Measurements from ENCODE around the gene CAPS. TPM values are rescaled to one million over a fixed set of nuclear protein-coding genes. Genes with fewer than 3 reads are reported as not detected.
"Not testable (repeated sequence)": the region's sequence is repeated elsewhere in the genome, so short reads cannot be mapped to it uniquely, and the experiment has no call there.

The CAPS gene
- total RNA-seq, 1 experiment from 2014 or later: 3.7 TPM

DNA sequence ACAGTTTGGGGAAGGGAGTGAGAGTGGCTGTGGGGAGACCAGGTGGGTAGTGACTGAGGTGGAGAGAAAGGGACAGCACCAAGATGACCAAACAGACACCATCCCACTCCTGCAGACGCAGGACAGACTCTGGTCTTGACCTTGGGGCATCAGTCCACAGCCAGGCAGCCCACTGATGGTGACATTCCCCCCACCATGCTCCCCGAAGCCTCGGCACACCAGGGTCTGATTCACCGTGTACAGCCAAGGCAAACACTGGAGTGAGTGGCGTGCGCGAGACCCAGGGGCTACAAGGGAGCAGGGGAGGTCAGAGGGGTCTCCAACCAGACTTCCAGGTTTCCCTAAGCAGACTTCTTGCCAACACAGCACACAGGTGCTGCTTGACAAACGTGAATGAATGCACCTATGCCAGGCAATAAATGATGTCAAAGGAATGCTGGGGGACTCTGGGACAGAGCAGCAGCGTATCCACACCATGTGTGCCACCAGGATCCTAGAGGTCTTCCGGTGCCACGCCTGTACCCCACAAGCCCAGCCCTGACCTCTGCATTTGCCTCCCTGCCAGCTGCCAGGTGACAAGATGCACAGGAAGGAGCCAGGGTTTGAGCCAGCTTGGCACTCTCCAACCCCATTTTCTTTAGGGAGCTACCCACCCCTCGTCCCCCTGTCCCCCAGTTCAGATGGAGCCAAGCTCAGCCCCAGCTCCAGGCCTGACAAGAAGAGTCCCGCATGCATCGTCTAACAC lies 45.4 kb downstream of the CAPS start:
- in situ Hi-C loops (cut with HindIII; ENCODE audit: low pct_unique_long_range_greater_than_20kb, low sequenced_read_pairs): no loop called here
- DNase-seq (ENCODE audit: low read depth, low spot score): no peak

GRCh38 chr19:5960005-5961001 lies 46.2 kb downstream of the CAPS start:
- in situ Hi-C loops (cut with HindIII; ENCODE audit: low pct_unique_long_range_greater_than_20kb, low sequenced_read_pairs): no loop called here
- DNase-seq (ENCODE audit: low read depth, low spot score): no peak

GRCh38 chr19:5961641-5961968 lies 47.6 kb downstream of the CAPS start:
- in situ Hi-C loops (cut with HindIII; ENCODE audit: low pct_unique_long_range_greater_than_20kb, low sequenced_read_pairs): not testable (repeated sequence)

DNA sequence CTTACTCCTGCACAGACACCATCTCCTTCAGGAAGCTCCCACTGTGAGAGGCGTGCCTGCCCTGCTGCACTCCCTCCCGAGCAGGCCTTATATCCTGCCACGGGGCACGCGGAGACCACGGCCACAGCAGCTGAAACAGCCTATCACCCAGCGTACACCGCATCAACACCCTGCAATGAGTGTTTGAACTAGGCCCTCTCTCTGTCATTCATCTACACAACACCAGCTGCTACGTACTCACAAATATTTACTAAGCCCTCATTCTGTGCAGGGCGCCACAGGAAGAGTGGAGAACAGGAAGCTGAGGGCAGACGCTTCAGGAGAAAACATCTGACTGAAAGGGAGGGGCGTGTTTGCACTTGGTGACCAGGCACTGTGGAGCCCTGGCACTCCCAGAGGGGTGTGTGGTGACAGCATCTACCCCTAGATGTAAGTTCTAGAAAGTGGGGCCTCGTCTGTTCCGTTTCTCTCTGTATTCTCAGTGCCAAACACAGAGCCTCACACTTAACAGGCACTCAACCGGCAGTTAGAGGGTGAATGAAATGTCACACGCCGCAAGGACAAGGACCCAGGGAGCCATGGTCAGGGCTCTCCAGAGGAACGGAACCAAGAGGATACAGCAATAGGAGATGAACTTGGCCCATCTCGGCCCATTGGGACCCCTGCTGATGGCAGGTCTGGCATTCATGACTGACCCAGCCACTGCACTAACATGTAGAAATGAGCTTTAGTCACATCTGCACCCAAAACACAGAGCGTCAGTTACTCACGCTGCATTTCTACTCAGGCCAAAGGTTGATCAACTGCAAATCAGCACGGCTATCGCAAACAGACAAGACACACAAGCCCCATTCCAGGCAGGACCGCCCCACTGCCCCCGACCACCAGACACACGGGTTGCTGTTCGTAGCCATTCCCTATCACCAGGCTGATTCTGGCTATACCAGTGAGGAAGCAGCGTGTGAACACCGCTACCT lies 48.2 kb downstream of the CAPS start:
- in situ Hi-C loops (cut with HindIII; ENCODE audit: low pct_unique_long_range_greater_than_20kb, low sequenced_read_pairs): no loop called here

More at GRCh38 chr19:5961641-5961968, 47.6 kb downstream of the CAPS start:
- DNase-seq (ENCODE audit: low read depth, low spot score): not testable (repeated sequence)

GRCh38 chr19:5963259-5963658 lies 49.2 kb downstream of the CAPS start:
- DNase-seq (ENCODE audit: low read depth, low spot score); in situ Hi-C loops (cut with HindIII; ENCODE audit: low pct_unique_long_range_greater_than_20kb, low sequenced_read_pairs): not testable (repeated sequence)

More for the DNA sequence above, 48.2 kb downstream of the CAPS start:
- peak; percentile 16 for DNase-seq (ENCODE audit: low read depth, low spot score)

- no peak for DNase-seq (ENCODE audit: low read depth, low spot score)
- in situ Hi-C loops (cut with HindIII; ENCODE audit: low pct_unique_long_range_greater_than_20kb, low sequenced_read_pairs): no loop called here
Measured at GRCh38 chr19:5963855-5964254, 49.8 kb downstream of the CAPS start.

DNA sequence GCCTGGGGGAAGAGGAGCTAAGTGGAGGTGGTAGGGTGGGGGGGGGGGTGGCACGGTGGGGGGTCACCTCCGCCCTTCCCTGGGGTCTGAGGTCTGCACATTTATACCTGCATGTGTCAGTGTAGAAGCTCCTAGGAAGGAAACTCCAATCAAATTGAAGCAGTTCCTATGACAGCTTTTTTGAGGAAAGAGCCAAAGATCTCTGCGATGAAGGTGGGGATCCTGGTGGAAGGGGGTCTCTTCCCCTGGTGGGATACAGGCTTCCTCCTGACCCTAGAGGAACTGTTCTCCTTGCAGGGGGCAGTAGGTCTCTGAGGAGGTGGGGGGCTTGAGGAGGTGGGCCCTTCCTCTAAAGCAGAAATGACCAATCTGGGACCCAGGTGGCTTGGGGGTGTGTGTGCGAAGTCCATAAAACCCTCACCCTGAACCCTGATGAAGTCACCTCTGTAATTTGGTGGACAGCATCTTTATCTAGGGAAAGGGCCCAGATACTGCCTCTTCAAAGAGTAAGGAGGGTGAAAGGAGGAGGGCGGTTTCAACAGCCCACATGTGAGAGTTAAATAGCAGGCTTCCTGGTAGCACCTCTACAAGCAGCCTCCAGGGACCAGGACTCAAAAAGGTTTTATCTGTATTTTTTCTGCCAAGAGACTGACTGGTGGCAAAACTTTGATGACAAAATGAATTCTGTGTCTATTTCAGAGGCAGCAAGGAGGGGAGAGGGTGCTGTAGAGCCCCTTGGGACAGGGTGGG lies 50.9 kb downstream of the CAPS start:
- no peak for DNase-seq (ENCODE audit: low read depth, low spot score)
- in situ Hi-C loops (cut with HindIII; ENCODE audit: low pct_unique_long_range_greater_than_20kb, low sequenced_read_pairs): no loop called here

Other genes with a start within 250 kb of the CAPS start
- 86.1 and 115 TPM in 2 replicates for gene MICOS13, start 233.7 kb upstream of the CAPS start, total RNA-seq (2014; rRNA removed; shearing (Covaris generic))
- gene HSD11B1L, start 233.2 kb upstream of the CAPS start, total RNA-seq (2014; rRNA removed; shearing (Covaris generic)): 4.4 and 5.5 TPM in 2 replicates
- 613 and 661 TPM in 2 replicates for gene RPL36, start 224.0 kb upstream of the CAPS start, total RNA-seq (2014; rRNA removed; shearing (Covaris generic))
- gene LONP1, start 194.1 kb upstream of the CAPS start, total RNA-seq (2014; rRNA removed; shearing (Covaris generic)): 83.2 and 91.1 TPM in 2 replicates
- not detected in 2 replicates for gene CATSPERD, start 193.6 kb upstream of the CAPS start, total RNA-seq (2014; rRNA removed; shearing (Covaris generic))
- gene PRR22, start 129.5 kb upstream of the CAPS start, total RNA-seq (2014; rRNA removed; shearing (Covaris generic)): 2.0 and 3.1 TPM in 2 replicates
- gene DUS3L, start 123.1 kb upstream of the CAPS start, total RNA-seq (2014; rRNA removed; shearing (Covaris generic)): 51.6 and 52.9 TPM in 2 replicates
- 2.7 and 4.8 TPM in 2 replicates for gene NRTN, start 109.2 kb upstream of the CAPS start, total RNA-seq (2014; rRNA removed; shearing (Covaris generic))
- gene FUT6, start 74.6 kb upstream of the CAPS start, total RNA-seq (2014; rRNA removed; shearing (Covaris generic)): not detected in 2 replicates
- gene FUT3, start 62.8 kb upstream of the CAPS start, total RNA-seq (2014; rRNA removed; shearing (Covaris generic)): 3.0 and 3.3 TPM in 2 replicates
- not detected in 2 replicates for gene FUT5, start 43.7 kb upstream of the CAPS start, total RNA-seq (2014; rRNA removed; shearing (Covaris generic))
- 171 and 176 TPM in 2 replicates for gene NDUFA11, start 10.5 kb upstream of the CAPS start, total RNA-seq (2014; rRNA removed; shearing (Covaris generic))
- gene VMAC, start 9.4 kb upstream of the CAPS start, total RNA-seq (2014; rRNA removed; shearing (Covaris generic)): 6.0 and 6.6 TPM in 2 replicates
- 26.7 and 35.7 TPM in 2 replicates for gene RANBP3, start 63.9 kb downstream of the CAPS start, total RNA-seq (2014; rRNA removed; shearing (Covaris generic))
- 2.5 and 2.6 TPM in 2 replicates for gene RFX2, start 196.2 kb downstream of the CAPS start, total RNA-seq (2014; rRNA removed; shearing (Covaris generic))
- gene ACSBG2, start 221.4 kb downstream of the CAPS start, total RNA-seq (2014; rRNA removed; shearing (Covaris generic)): not detected in 2 replicates

All from SK-MEL-5 (cell line).